ENCODE data around the gene SV2B.
A peak's percentile ranks its signal among the peaks of the same experiment; 100 is the strongest.

The SV2B gene

GRCh38 chr15:91192690-91193377 is 92.8 kb downstream of the SV2B start:
- DNase-seq, result no peak

- no peak for DNase-seq
Measured at GRCh38 chr15:91193378-91193720, 93.3 kb downstream of the SV2B start.

GRCh38 chr15:91196127-91196526 is 96.1 kb downstream of the SV2B start:
- no peak for DNase-seq

- no peak for DNase-seq
Measured at GRCh38 chr15:91196768-91197167, 96.7 kb downstream of the SV2B start.

- DNase-seq, result no peak
Measured at GRCh38 chr15:91199511-91199910, 99.5 kb downstream of the SV2B start.

DNA sequence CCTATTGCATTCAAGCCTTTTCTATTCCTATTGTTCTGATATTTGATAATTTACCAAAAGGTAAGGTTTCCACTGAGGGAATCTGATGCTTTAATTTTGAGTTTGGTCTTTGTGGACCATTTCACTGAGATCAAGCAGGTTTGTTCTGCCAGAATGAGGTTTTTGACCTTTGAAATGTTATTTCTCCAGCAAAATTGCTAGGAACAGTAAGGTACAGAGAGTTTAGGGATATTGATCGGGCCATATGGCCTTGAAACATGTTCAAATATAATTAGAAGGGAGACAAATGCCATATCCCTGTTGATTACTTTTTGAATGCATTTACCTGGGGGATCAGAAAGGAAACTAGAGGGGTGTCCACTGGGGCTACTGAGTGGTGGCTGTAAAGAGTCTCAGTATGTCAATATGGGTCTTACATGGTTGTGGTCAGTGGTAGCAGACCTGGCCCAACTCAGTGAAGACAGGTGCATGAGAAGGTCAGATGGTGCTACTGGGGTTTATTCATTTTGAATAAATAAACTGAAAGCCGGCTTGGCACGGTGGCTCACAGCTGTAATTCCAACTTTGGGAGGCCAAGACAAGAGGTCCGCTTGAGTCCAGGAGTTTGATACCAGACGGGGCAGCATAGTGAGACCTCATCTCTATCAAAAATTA is 100.2 kb downstream of the SV2B start:
- no peak for DNase-seq

- no peak for DNase-seq
Measured at GRCh38 chr15:91202510-91203102, 102.5 kb downstream of the SV2B start.

DNA sequence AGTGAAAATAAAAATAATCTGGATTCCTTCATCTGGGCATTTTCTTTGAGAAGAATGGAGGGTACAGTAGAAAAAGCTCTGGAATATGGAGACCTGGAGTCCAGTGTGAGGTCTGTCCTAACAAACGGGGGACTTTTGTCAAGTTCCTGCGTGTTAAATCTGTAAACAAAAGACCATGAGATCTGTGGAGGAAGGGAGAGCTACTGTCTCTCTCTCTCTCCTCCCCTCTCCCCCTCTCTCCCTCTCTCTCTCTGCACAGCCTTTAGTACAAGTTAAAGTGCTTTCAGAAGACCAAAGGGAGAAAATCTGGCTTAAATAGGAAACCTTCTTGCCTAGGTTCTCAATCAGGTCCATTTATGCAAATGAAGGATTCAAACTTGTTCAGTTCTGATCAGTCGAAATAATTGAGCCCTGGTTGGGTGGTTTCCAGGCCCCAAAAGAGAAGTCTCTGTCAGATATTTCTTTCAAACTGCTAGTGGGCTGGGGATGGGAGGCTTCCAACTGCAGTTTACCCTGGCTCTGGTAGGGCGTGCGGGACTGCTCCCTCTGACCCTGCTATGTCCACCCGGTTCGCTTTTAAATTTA is 103.7 kb downstream of the SV2B start:
- no peak for DNase-seq

DNA sequence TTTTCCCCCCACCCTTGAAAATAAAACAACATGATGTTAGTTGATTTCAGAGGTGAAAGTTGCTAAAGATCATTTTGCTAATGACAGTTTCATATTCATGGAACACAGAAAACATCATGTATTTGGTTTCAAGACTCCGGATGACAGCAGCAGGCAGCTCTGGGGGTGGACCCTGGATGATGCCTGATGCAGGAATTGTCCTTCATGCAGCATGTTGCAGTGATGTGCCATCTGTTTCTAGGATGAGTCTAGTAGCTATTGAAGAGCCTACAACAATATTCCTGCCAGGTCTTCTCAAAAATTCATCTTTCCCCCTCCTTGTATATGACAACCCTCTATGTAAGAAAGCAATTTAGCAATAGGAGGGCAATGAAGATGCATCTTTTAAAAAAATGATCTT is 108.3 kb downstream of the SV2B start:
- no peak for DNase-seq

DNA sequence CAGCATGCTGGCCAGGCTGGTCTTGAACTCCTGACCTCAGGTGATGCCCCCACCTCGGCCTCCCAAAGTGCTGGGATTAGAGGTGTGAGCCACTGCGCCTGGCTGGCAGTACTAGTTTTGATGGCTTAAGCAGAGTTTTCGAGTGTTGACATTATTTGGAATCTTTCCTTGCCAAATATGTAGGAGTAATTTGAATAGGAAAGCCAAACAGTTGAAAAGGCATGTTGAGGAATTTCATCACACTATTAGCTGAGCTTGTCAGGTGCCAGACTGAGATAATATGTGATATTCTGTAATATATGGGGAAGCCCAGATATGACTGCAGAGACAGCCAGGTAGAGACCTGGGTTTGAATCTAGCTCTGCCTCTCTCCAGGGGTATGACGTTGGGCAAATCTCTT is 109.3 kb downstream of the SV2B start:
- DNase-seq, result no peak

GRCh38 chr15:91209726-91210125 is 109.7 kb downstream of the SV2B start:
- DNase-seq, result no peak

DNA sequence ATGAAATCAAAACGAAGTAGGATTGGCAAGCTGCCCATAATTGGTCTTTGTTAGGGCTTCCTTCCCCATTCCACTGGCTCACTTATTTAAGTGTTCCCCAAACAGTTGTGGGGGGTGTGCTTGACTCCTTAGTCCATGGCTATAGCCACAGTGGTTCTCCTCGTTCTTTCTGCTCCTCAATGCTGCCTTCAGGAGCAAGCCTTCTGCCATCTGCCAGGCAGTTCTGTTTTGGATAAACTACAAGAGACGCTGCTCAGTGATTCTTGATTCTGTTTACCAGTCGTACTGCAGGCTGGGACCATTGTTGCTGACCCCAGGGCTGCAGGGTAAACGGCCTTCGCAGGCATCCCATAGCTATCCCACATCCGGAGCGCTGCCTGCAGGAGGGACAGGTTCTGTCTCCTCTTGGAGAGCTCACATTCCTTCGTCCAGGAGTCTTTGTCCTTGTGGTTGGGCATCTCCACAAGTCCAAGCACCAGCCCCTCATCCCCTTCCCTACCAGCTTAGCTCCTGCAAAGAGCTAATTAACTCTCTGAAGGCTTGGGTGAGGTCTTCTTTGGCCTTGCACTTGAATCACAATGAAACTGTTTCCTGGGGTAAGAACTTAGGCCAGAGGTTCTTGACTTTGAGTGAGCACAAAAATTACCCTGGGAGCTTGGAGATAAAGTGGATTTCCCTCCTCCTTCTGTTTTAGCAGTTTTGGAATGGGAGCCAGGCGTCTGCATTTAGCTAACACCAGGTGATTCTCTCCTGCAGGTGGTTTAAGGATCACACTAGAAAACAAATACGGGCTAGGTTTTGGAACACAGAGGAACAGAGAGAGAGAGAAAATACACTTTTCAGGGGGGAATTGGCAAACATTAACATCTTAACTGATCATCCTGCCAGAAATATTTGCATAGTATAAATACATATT is 114.9 kb downstream of the SV2B start:
- no peak for DNase-seq

- no peak for DNase-seq
Measured at GRCh38 chr15:91216000-91216399, 115.9 kb downstream of the SV2B start.

GRCh38 chr15:91219206-91219605 is 119.1 kb downstream of the SV2B start:
- DNase-seq, result no peak

DNA sequence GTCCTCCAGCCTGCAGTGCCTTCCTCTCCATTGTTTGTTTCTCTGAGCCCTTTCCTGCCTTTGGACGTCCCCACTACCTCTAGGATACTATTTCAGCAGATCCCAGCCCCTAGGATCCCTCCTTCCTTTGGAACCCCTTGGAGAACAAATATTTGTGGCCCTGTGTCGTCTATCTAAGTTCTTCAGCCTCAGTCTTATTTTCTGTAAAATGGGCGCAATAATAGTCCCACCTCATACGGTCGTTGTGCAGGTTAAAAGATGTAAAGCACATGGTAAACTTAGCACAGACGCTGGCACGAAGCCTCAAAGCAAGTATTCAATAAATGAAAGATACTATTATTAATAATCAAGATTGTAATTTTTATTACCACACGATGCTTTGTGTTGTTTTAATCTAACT is 122.0 kb downstream of the SV2B start:
- DNase-seq, result no peak

GRCh38 chr15:91223863-91224262 is 123.8 kb downstream of the SV2B start:
- no peak for DNase-seq

- peak in 1 of 2 experiments; percentile 47 for DNase-seq
Measured at GRCh38 chr15:91224755-91225380, 124.8 kb downstream of the SV2B start.

- DNase-seq, result no peak
Measured at GRCh38 chr15:91225741-91226140, 125.7 kb downstream of the SV2B start.

DNA sequence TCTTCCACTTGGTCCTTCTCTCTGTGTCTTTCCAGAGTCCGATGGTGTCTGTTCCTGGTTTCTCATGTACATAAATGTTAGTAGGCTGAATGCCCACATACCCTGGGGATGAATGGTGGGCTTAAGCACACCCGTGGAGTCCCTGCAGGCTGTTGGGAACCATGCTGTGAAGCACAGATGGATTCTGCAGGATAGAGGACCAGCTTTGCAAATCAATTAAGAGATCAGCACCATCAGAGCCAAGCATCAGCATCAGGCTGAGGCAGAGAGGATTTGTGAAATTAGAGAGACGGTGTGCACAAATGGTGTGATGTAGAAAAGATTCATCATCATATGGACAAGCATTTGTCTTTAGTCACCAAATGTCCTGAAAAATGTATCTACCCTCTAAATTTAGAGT is 127.1 kb downstream of the SV2B start:
- DNase-seq, result no peak

GRCh38 chr15:91227766-91228165 is 127.7 kb downstream of the SV2B start:
- DNase-seq, result no peak

- no peak for DNase-seq
Measured at GRCh38 chr15:91228383-91228782, 128.3 kb downstream of the SV2B start.

- DNase-seq, result no peak
Measured at GRCh38 chr15:91228890-91229289, 128.8 kb downstream of the SV2B start.

- no peak for DNase-seq
Measured at GRCh38 chr15:91231703-91232102, 131.6 kb downstream of the SV2B start.
